Measurements from ENCODE around the gene IL25. TPM values are rescaled to one million over a fixed set of nuclear protein-coding genes. Genes with fewer than 3 reads are reported as not detected.

IL25 gene
- total and polyA plus RNA-seq, 2 of the 4 experiments (the other 2 are of a cell fraction), result not detected

DNA sequence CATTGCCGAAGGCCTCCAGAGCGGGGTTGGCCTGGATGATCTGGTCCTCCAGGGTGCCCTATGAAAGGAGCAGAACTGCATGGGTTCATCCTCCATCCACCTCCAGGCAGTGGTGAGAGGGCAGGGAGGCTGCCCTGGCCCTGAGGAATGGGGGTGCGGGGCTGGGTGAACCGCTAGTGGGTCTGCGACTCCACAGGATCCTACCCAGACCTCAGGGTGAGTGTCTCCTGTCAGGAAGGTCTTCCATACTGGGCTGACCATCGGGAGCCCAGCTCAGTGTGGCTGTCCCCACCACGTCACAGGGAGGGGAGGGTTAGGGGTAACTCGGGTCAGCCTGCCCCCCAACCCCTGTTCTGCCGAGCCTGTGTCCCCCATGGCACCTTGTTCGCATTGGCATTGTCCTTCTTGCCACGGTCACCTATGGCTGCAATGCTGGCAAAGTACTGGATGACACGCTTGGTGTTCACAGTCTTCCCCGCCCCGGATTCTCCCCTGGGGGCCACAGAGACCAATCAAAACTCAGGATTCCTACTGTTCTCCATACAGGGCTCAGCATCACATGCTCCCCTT lies 31.8 kb downstream of the IL25 start:
- H2AFZ ChIP-seq (replicated peaks; ENCODE audit: low read length, poor library complexity), result no peak overlapping the region
- no peak overlapping the region for H4K5ac ChIP-seq (ENCODE audit: low read depth, low read length)
- peaks cover 2% of the 10 kb centered on the region; the same call in 1 of the 2 replicates for H3K9me1 ChIP-seq (ENCODE audit: insufficient read depth, low read length)
- no peak overlapping the region for H2BK20ac ChIP-seq (ENCODE audit: low read depth, low read length)
- no peaks in the 10 kb centered on the region for H4K20me1 ChIP-seq (ENCODE audit: insufficient read depth, low read length)
- no peak for TF ChIP-seq FOS (IDR thresholded peaks at IDR 0.05; ENCODE audit: low read depth, low read length)
- no peak for TF ChIP-seq POLR2A (IDR thresholded peaks at IDR 0.05; ENCODE audit: low read depth, low read length)
- TF ChIP-seq MAZ (IDR thresholded peaks at IDR 0.05; ENCODE audit: borderline replicate concordance, low read depth, low read length), result no peak
- TF ChIP-seq, protein P1, sequence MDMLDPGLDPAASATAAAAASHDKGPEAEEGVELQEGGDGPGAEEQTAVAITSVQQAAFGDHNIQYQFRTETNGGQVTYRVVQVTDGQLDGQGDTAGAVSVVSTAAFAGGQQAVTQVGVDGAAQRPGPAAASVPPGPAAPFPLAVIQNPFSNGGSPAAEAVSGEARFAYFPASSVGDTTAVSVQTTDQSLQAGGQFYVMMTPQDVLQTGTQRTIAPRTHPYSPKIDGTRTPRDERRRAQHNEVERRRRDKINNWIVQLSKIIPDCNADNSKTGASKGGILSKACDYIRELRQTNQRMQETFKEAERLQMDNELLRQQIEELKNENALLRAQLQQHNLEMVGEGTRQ (IDR thresholded peaks at IDR 0.05; ENCODE audit: low read depth, low read length), result no peak
- no peak for TF ChIP-seq NFE2L2 (IDR thresholded peaks at IDR 0.05; ENCODE audit: low read depth, low read length)
- no peak for TF ChIP-seq CHD1 (IDR thresholded peaks at IDR 0.05; ENCODE audit: low read depth, low read length)
- TF ChIP-seq SMC3 (IDR thresholded peaks at IDR 0.05; ENCODE audit: low read depth, low read length), result no peak
- TF ChIP-seq RCOR1 (IDR thresholded peaks at IDR 0.05; ENCODE audit: insufficient replicate concordance, low read length), result no peak
- no peak for TF ChIP-seq MAFK (IDR thresholded peaks at IDR 0.05; ENCODE audit: low read depth, low read length)
- TF ChIP-seq RAD21 (IDR thresholded peaks at IDR 0.05; ENCODE audit: low read length), result no peak
- no peak for TF ChIP-seq RFX5 (IDR thresholded peaks at IDR 0.05; ENCODE audit: low read depth, low read length)
- TF ChIP-seq, protein P2, sequence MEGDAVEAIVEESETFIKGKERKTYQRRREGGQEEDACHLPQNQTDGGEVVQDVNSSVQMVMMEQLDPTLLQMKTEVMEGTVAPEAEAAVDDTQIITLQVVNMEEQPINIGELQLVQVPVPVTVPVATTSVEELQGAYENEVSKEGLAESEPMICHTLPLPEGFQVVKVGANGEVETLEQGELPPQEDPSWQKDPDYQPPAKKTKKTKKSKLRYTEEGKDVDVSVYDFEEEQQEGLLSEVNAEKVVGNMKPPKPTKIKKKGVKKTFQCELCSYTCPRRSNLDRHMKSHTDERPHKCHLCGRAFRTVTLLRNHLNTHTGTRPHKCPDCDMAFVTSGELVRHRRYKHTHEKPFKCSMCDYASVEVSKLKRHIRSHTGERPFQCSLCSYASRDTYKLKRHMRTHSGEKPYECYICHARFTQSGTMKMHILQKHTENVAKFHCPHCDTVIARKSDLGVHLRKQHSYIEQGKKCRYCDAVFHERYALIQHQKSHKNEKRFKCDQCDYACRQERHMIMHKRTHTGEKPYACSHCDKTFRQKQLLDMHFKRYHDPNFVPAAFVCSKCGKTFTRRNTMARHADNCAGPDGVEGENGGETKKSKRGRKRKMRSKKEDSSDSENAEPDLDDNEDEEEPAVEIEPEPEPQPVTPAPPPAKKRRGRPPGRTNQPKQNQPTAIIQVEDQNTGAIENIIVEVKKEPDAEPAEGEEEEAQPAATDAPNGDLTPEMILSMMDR (conservative IDR thresholded peaks at IDR 0.05; ENCODE audit: low read depth, low read length), result no peak
- TF ChIP-seq, protein P3, sequence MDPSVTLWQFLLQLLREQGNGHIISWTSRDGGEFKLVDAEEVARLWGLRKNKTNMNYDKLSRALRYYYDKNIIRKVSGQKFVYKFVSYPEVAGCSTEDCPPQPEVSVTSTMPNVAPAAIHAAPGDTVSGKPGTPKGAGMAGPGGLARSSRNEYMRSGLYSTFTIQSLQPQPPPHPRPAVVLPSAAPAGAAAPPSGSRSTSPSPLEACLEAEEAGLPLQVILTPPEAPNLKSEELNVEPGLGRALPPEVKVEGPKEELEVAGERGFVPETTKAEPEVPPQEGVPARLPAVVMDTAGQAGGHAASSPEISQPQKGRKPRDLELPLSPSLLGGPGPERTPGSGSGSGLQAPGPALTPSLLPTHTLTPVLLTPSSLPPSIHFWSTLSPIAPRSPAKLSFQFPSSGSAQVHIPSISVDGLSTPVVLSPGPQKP (IDR thresholded peaks at IDR 0.05; ENCODE audit: borderline replicate concordance, low read depth, low read length), result no peak
- ATAC-seq (ENCODE audit: low read depth) (no peak), DNase-seq (no peak)
- no peaks in the 10 kb centered on the region for H3K36me3 ChIP-seq (ENCODE audit: control insufficient read depth, insufficient read depth, low read length)
- H3K9me3 ChIP-seq (ENCODE audit: control insufficient read depth, insufficient read depth, low read length), result no peaks in the 10 kb centered on the region
- BruUV-seq (replicated peaks), result no TSS peak
- WGBS, 2 experiments (ENCODE audit: extremely low coverage in 2 of 2, insufficient read length in 1 of 2), result 100% methylated on average over 1 of the region's 14 CpGs; no CpG with 5 or more reads in 1 of the 2 experiments
- no peak overlapping the region for H4K91ac ChIP-seq (ENCODE audit: insufficient read depth, low read depth, low read length)
- H3K27ac ChIP-seq (ENCODE audit: insufficient read depth, low read length), result no peak overlapping the region
- in situ Hi-C loops (cut with MboI; ENCODE audit: low sequenced_read_pairs), result no loop called here
- H3K9ac ChIP-seq (ENCODE audit: low read depth, low read length), result no peak overlapping the region
- no peak overlapping the region for H3K14ac ChIP-seq (replicated peaks; ENCODE audit: low read depth, low read length)
- no peaks in the 10 kb centered on the region for H3K4me1 ChIP-seq (ENCODE audit: control insufficient read depth, insufficient read depth, low read length)
- H2BK15ac ChIP-seq (ENCODE audit: low read depth, low read length), result no peak overlapping the region
- H2BK120ac ChIP-seq (ENCODE audit: low read depth, low read length), result no peak overlapping the region
- no peak overlapping the region for H3K4me3 ChIP-seq (ENCODE audit: insufficient read depth, low read depth, low read length)
- no peak overlapping the region for H3K56ac ChIP-seq (ENCODE audit: extremely low read depth, insufficient read depth, low read length)
- no peaks in the 10 kb centered on the region for H3K79me1 ChIP-seq (ENCODE audit: low read depth in 1 of 2, low read length in 2 of 2)
- intact Hi-C loops (cut with micrococcal nuclease), result no loop called here
- no peak overlapping the region for H3K4me2 ChIP-seq (ENCODE audit: low read depth, low read length)
- POLR2A ChIA-PET (ENCODE audit: unreplicated experiment), result no interaction called here
- H4K8ac ChIP-seq (ENCODE audit: low read depth in 2 of 2, low read length in 2 of 2), result no peak overlapping the region
- H2BK5ac ChIP-seq (ENCODE audit: low read depth, low read length, poor library complexity, severe bottlenecking), result no peak overlapping the region
- H3K23ac ChIP-seq (ENCODE audit: low read depth, low read length), result no peak overlapping the region
- dilution Hi-C loops (cut with HindIII; ENCODE audit: low sequenced_read_pairs, unreplicated experiment), result no loop called here
- H3K4ac ChIP-seq (ENCODE audit: low read depth, low read length), result no peak overlapping the region
- CTCF ChIA-PET, result no interaction called here
- no peak overlapping the region for H2AK5ac ChIP-seq (ENCODE audit: low read depth, low read length)
- peaks cover 51% of the 10 kb centered on the region for H3K27me3 ChIP-seq (ENCODE audit: control insufficient read depth, insufficient read depth, low read length)
- H3K18ac ChIP-seq (ENCODE audit: low read depth, low read length), result no peak overlapping the region
- no peak overlapping the region for H2AK9ac ChIP-seq (replicated peaks; ENCODE audit: low read depth, low read length, poor library complexity)
